T-helper 1 cell treated with Interleukin-12 subunit alpha and Interleukin-12 subunit beta and Interleukin-4 antibody, amounts not matched to agents 30 μg/mL and 1 μg/mL, for 36 hours (primary cell): ENCODE data around the gene CDK5RAP2.

Experiments used
- H3K27ac Mint-ChIP-seq: one replicate; pipeline ENCODE4 v1.8.0; 2021; ENCODE audit warnings: mild to moderate bottlenecking, mixed read lengths
- H3K27me3 Mint-ChIP-seq: one replicate; pipeline ENCODE4 v1.8.0; 2021; ENCODE audit warnings: low read depth, mixed read lengths
- H3K36me3 Mint-ChIP-seq: one replicate; pipeline ENCODE4 v1.8.0; 2021; ENCODE audit warnings: low read depth, mixed read lengths
- H3K4me1 Mint-ChIP-seq: one replicate; pipeline ENCODE4 v1.8.0; 2021; ENCODE audit warnings: low read depth, mixed read lengths
- H3K4me3 Mint-ChIP-seq: one replicate; pipeline ENCODE4 v1.8.0; 2021; ENCODE audit warnings: mild to moderate bottlenecking, moderate library complexity, mixed read lengths
- H3K9me3 Mint-ChIP-seq: one replicate; pipeline ENCODE4 v1.8.0; 2021; ENCODE audit warnings: mixed read lengths

Gene CDK5RAP2

DNA sequence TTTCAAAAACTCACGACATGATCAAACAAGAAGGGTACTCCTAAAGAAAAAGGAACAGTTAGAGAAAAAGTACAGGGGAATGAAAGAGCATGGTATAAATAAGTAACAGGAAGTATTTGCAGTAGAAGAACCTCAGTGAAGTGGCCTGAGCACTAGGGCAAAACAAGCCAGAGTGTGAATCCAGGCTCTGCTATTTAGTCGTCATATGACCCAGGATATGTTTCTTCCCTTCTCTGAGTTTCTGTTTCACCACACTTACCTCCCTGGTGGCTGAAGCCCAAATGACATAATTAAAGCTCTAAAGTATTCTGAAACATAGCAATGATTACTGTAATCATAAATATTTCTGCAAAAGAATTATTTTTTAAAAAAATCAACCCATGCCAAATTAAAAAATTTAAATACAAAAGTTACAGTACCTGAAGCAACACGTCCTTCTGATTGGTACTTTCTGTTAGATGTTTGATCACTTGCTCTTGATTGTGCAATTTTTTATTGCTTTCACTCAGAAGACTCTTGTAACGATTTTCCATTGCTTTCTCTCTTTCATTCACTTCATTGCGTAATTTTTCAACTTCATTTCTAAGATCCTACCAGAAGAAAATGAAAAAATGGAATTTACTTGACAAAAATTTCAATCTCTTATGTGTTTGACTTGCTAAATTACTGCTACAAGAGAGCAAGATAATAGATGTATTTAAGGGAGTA lies 88.9 kb downstream of the CDK5RAP2 start:
- peak overlapping the region; percentile 13 for H3K4me3 Mint-ChIP-seq
- peaks cover 4% of the 10 kb centered on the region for H3K9me3 Mint-ChIP-seq
- H3K27me3 Mint-ChIP-seq: no peaks in the 10 kb centered on the region
- H3K27ac Mint-ChIP-seq: peak overlapping the region; percentile 50
- peaks cover 39% of the 10 kb centered on the region for H3K36me3 Mint-ChIP-seq
- H3K4me1 Mint-ChIP-seq: peaks cover 10% of the 10 kb centered on the region

DNA sequence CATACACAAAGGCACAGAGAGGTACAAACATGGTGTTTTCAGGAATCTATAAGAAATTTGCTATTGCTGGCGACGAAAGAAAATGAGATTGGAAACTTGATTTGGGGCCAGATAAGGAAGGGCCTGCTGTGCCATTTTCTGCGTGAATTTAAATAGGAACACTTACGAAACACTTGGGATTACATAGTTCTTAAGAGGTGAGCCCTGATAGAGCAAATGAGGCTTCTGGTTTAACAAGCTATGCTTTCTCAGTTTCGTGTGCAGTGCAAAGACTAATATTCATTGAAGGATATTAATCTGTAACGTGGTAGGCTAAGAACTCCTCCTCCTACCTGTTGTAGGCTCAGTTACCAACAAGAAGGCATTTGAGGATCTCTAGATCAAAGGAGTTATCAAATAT lies 93.1 kb downstream of the CDK5RAP2 start:
- Mint-ChIP-seq H3K36me3 (peaks cover 35% of the 10 kb centered on the region), H3K27ac (no peak overlapping the region), H3K9me3 (no peaks in the 10 kb centered on the region), H3K4me1 (peaks cover 10% of the 10 kb centered on the region), H3K4me3 (no peak overlapping the region), H3K27me3 (no peaks in the 10 kb centered on the region)

DNA sequence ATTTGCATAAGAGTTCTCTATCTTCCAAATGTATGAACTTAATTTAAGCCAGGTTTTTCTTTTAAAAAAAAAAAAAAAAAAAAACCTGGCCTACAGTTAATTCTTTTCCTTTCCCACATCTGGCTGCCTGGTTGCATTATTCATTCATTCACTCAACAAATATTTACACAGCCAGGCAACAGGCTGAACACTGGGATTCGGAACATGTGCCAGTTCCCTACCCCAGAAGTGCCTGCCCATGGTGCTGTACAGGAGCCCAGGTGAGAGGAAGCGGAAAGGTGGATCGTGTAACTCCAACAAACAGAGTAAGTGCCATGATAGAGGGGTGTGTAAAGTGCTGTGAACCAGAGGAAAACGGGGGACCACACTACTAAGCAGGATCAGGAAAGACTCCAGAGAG lies 93.6 kb downstream of the CDK5RAP2 start:
- H3K27me3 Mint-ChIP-seq: no peaks in the 10 kb centered on the region
- no peaks in the 10 kb centered on the region for H3K9me3 Mint-ChIP-seq
- H3K36me3 Mint-ChIP-seq: peaks cover 36% of the 10 kb centered on the region
- H3K4me1 Mint-ChIP-seq: peaks cover 7% of the 10 kb centered on the region
- no peak overlapping the region for H3K27ac Mint-ChIP-seq
- H3K4me3 Mint-ChIP-seq: no peak overlapping the region

DNA sequence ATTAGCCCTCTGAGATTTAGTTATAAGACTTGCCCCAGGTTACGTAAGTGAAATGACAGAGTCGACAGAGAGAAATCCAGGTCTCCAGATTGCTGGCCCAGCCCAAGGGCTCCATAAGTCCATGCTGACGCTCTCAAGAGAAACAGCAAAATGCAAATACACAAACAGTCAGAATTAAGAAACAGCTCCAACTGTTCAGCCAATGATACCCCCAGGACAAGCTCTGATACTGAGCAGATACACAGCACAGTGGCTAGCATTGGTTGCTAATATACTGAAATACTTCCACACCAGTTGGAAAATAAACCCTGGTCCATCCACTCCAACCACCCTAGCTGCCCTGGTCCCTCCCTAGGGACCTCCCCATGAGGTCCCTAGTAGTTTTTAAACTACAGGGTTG lies 94.2 kb downstream of the CDK5RAP2 start:
- H3K27me3 Mint-ChIP-seq: no peaks in the 10 kb centered on the region
- H3K36me3 Mint-ChIP-seq: peaks cover 36% of the 10 kb centered on the region
- no peak overlapping the region for H3K27ac Mint-ChIP-seq
- no peaks in the 10 kb centered on the region for H3K9me3 Mint-ChIP-seq
- peaks cover 3% of the 10 kb centered on the region for H3K4me1 Mint-ChIP-seq
- no peak overlapping the region for H3K4me3 Mint-ChIP-seq

DNA sequence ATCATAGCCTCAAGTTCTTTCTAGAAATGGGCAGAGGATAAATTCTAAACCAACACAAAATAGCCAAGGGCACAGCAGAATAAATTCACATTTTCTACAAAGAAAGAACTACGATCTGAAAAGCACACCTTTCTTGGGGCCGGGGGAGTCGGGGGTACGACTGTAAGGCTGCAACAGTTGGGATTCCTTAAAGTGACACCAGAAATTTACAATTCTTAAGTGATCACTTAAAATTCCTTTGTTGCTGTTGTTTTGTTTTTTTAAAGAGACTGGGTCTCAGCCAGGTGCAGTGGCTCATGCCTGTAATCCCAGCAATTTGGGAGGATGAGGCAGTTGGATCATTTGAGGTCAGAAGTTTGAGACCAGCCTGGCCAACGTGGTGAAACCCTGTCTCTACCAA lies 95.8 kb downstream of the CDK5RAP2 start:
- Mint-ChIP-seq H3K9me3 (no peaks in the 10 kb centered on the region), H3K36me3 (peaks cover 24% of the 10 kb centered on the region), H3K27ac (no peak overlapping the region), H3K4me3 (no peak overlapping the region), H3K4me1 (no peaks in the 10 kb centered on the region), H3K27me3 (no peaks in the 10 kb centered on the region)

- Mint-ChIP-seq H3K36me3 (peaks cover 19% of the 10 kb centered on the region), H3K27me3 (no peaks in the 10 kb centered on the region), H3K4me3 (no peak overlapping the region), H3K9me3 (no peaks in the 10 kb centered on the region), H3K27ac (peak overlapping the region; percentile 59), H3K4me1 (no peaks in the 10 kb centered on the region)
Observed at GRCh38 chr9:120482424-120483186, 97.4 kb downstream of the CDK5RAP2 start.

- Mint-ChIP-seq H3K27ac (no peak overlapping the region), H3K9me3 (no peaks in the 10 kb centered on the region), H3K27me3 (no peaks in the 10 kb centered on the region), H3K36me3 (peaks cover 17% of the 10 kb centered on the region), H3K4me1 (no peaks in the 10 kb centered on the region), H3K4me3 (no peak overlapping the region)
Observed at GRCh38 chr9:120481846-120482245, 98.1 kb downstream of the CDK5RAP2 start.

DNA sequence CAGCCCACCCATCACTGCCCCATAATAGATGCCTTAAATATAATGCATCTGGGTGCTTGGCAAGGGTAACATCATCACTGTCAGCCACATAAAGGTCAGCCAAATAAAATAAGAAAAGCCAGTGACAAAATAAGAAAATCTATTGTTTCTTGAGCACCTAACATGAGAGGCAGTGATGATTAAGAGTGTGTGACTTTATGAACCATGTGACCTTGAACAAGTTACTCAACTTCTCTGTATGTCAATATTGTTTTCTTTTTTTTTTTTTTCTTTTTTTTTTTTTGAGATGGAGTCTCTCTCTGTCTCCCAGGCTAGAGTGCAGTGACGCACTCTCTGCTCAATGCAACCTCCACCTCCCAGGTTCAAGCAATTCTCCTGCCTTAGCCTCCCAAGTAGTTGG lies 98.7 kb downstream of the CDK5RAP2 start:
- H3K4me1 Mint-ChIP-seq: no peaks in the 10 kb centered on the region
- H3K36me3 Mint-ChIP-seq: peaks cover 12% of the 10 kb centered on the region
- H3K4me3 Mint-ChIP-seq: no peak overlapping the region
- no peaks in the 10 kb centered on the region for H3K27me3 Mint-ChIP-seq
- H3K9me3 Mint-ChIP-seq: no peaks in the 10 kb centered on the region
- H3K27ac Mint-ChIP-seq: no peak overlapping the region

GRCh38 chr9:120480707-120481106 lies 99.3 kb downstream of the CDK5RAP2 start:
- Mint-ChIP-seq H3K27me3 (no peaks in the 10 kb centered on the region), H3K4me3 (no peak overlapping the region), H3K4me1 (no peaks in the 10 kb centered on the region), H3K9me3 (no peaks in the 10 kb centered on the region), H3K36me3 (peaks cover 17% of the 10 kb centered on the region), H3K27ac (no peak overlapping the region)

DNA sequence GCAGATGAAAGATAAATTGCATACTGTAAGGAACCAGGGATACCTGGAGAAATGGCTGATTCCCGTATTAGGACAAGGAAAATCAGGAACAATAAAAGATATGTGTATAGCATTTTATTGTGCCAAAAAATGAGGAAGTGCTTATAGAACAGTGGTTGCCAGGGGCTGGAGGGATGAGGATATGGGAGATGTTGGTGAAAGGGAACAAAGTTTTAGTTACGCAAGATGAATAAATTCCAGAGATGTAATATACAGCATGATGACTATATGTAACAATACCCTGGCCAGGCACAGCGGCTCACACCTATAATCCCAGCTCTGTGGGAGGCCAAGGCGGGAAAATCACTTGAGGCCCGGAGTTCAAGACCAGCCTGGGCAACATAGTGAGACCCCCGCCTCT lies 101.8 kb downstream of the CDK5RAP2 start:
- Mint-ChIP-seq H3K9me3 (no peaks in the 10 kb centered on the region), H3K4me1 (peaks cover 9% of the 10 kb centered on the region), H3K36me3 (peaks cover 32% of the 10 kb centered on the region), H3K4me3 (no peak overlapping the region), H3K27me3 (no peaks in the 10 kb centered on the region), H3K27ac (no peak overlapping the region)

DNA sequence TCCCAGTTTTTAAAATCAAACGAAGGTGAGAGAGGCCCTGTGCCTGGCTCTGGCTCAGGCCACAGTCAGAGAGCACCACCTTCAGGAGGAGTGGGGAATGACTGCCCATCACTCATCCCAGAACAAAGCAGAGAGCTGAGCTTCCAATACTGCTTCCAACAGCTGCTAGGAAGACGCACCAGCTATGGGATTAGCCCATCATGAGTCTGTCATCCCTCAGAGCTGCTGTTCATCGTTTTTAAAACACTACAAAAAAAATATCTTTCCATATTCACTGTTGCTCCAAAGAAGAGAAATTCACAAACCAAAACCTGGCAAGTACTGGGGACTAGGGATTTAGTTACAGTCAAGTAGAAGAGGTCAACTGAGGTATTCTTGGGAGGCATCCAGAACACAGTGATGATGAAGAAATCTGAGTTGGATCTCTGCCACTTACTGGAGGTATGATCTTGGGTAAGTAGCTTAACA lies 102.4 kb downstream of the CDK5RAP2 start:
- Mint-ChIP-seq H3K4me3 (no peak overlapping the region), H3K27ac (no peak overlapping the region)

DNA sequence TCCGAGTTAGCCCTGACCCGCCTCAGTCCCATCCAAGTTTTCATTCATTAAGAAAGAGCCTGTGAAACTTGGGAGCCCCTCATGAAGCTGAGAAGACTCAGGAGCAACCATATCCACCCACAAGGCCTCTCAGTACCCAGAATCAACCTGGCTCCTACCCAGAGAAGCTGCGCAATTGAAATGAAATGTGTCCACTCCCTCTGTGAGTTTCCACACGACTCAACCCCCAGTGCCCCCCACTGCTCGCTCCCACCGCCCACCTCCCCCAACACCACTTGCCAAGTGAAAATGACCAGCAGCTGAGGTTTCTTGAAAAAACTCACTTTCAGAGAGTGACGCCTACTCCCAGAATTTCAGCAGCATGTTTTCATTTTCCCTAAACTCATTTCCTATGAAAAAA lies 104.6 kb downstream of the CDK5RAP2 start:
- Mint-ChIP-seq H3K9me3 (no peaks in the 10 kb centered on the region), H3K36me3 (peaks cover 34% of the 10 kb centered on the region), H3K4me1 (peaks cover 9% of the 10 kb centered on the region), H3K27me3 (no peaks in the 10 kb centered on the region), H3K4me3 (no peak overlapping the region), H3K27ac (no peak overlapping the region)

More for the DNA sequence above, 102.4 kb downstream of the CDK5RAP2 start:
- Mint-ChIP-seq H3K4me1 (peaks cover 9% of the 10 kb centered on the region), H3K9me3 (no peaks in the 10 kb centered on the region), H3K27me3 (no peaks in the 10 kb centered on the region), H3K36me3 (peaks cover 30% of the 10 kb centered on the region)

GRCh38 chr9:120474591-120475243 lies 105.2 kb downstream of the CDK5RAP2 start:
- H3K9me3 Mint-ChIP-seq: no peaks in the 10 kb centered on the region
- H3K27ac Mint-ChIP-seq: peak overlapping the region; percentile 34
- H3K36me3 Mint-ChIP-seq: peaks cover 35% of the 10 kb centered on the region
- no peaks in the 10 kb centered on the region for H3K27me3 Mint-ChIP-seq
- H3K4me1 Mint-ChIP-seq: peaks cover 9% of the 10 kb centered on the region
- H3K4me3 Mint-ChIP-seq: no peak overlapping the region

- Mint-ChIP-seq H3K27ac (no peak overlapping the region), H3K4me3 (no peak overlapping the region), H3K4me1 (peaks cover 9% of the 10 kb centered on the region), H3K36me3 (peaks cover 35% of the 10 kb centered on the region), H3K9me3 (no peaks in the 10 kb centered on the region), H3K27me3 (no peaks in the 10 kb centered on the region)
Observed at GRCh38 chr9:120473608-120474007, 106.4 kb downstream of the CDK5RAP2 start.
